Testis (tissue), 2 donors: ENCODE results near the gene MTFMT.

Experiments used
- CTCF ChIP-seq, 3 experiments: fragments of 450-650 bp in 2 of 3; fragments of 200-600 bp in 1 of 3; sonication (generic) in 1 of 3; IDR thresholded peaks; one replicate each; pipeline ENCODE4 v1.5.1; 2016 to 2019; ENCODE audit warnings: antibody characterized with exemption in 3 of 3, mild to moderate bottlenecking in 2 of 3, moderate library complexity in 1 of 3
- POLR2A ChIP-seq: fragments of 450-650 bp; IDR thresholded peaks from one replicate; pipeline ENCODE4 v1.6.1; 2017; ENCODE audit warnings: antibody characterized with exemption, mild to moderate bottlenecking, moderate library complexity

GRCh38 chr15:65066001-65066634 lies 36.7 kb upstream of the MTFMT start:
- no peak for TF ChIP-seq CTCF (IDR thresholded peaks at IDR 0.05)
- TF ChIP-seq POLR2A: no peak
